Activated CD4-positive, alpha-beta T cell treated with anti-CD3 and anti-CD28 coated beads for 1 hour (primary cell): ENCODE results near the gene STARD8.
"Not testable (repeated sequence)": the region's sequence is repeated elsewhere in the genome, so short reads cannot be mapped to it uniquely, and the experiment has no call there.

Experiments used
- DNase-seq: peaks from one replicate; pipeline ENCODE4 v3.0.0-alpha.2; 2020

Gene STARD8

DNA sequence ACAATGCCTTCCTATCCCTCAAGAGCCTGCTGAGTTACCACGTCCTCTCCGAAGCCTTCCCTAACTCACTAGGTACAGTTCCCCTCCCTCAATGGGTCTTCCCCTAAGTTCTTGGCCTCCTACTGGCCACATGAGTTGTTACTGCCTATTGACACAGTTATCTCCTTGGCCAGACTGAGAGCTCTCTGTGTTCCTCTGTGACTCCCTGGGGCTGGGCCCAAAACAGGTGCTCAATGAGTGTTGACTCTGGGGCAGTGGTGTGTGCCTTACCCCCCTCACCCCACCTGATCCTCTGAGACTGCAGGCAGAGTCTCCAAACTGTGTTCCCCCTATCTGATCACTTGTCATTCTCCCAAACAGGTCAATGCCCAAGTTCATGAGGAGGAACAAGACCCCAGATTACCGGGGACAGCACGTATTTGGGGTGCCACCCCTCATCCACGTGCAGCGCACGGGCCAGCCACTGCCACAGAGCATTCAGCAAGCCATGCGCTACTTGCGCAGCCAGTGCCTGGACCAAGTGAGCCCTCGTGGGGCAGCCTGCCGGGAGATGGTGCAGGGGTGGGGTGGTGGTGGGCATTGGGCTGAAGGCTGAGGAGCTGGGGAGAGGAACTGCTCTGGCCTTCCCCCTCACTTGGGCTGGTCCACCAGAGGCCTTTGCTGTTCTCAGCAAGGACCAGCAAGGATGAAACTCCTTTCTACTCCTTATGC is 72.6 kb downstream of the STARD8 start:
- no peak for DNase-seq

DNA sequence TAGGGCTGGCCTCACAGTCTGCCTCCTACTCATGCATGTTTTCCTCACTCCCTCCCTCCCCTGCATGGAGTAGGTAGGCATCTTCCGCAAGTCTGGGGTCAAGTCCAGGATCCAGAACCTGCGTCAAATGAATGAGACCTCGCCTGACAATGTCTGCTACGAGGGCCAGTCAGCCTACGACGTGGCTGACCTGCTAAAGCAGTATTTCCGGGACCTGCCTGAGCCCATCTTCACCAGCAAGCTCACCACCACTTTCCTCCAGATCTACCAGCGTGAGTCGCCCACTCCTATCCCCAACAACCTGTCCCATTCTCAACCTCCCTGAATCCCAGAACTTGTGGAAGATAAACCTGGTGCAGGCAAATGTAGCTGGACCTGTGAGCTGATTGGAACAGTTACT is 73.4 kb downstream of the STARD8 start:
- no peak for DNase-seq

DNA sequence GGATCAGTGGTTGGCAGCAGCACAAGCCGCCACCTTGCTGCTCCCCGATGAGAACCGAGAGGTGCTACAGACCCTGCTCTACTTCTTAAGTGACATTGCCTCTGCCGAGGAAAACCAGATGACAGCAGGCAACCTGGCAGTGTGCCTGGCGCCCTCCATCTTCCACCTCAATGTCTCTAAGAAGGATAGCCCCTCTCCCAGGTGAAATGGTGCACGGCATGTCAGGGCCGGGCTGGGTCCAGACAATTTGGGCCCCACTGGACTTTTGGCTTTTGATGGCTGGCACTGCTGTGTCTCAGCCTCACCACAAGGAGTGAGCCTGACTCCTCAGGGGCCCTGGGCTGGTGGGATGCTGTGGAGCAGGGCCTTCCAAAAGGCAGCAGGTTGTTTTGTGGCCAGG is 74.1 kb downstream of the STARD8 start:
- DNase-seq = no peak

DNA sequence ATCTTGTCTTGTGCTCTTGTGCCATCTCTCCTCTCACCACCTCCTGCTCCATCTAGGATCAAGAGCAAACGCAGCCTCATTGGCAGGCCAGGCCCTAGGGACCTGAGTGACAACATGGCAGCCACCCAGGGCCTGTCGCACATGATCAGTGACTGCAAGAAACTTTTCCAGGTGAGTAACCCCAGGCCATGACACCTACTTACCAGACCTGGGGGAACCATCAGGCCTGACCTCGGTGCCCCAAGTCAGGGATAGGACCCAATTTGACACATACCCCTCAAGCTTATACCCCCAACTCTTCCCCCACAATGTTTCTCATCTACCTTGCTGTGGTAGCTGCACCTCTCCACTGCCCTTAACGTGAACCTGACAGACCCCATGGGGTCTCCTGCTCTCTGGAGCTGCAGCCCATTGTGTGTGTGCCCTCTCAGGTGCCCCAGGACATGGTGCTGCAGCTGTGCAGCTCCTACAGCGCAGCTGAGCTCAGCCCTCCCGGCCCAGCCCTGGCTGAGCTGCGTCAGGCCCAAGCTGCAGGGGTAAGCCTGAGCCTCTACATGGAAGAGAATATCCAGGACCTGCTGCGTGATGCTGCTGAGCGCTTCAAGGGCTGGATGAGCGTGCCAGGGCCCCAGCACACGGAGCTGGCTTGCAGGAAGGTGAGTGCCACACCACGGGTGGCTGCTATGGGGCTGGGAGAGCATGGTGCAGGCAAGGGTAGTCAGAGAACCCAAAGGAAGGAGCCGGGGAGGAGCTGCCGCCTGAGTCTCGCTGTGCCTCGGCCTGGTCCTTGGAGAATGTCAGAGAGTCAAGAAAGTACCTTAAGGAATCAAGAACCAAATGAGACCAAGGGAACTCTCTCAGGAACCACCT is 74.8 kb downstream of the STARD8 start:
- no peak for DNase-seq

DNA sequence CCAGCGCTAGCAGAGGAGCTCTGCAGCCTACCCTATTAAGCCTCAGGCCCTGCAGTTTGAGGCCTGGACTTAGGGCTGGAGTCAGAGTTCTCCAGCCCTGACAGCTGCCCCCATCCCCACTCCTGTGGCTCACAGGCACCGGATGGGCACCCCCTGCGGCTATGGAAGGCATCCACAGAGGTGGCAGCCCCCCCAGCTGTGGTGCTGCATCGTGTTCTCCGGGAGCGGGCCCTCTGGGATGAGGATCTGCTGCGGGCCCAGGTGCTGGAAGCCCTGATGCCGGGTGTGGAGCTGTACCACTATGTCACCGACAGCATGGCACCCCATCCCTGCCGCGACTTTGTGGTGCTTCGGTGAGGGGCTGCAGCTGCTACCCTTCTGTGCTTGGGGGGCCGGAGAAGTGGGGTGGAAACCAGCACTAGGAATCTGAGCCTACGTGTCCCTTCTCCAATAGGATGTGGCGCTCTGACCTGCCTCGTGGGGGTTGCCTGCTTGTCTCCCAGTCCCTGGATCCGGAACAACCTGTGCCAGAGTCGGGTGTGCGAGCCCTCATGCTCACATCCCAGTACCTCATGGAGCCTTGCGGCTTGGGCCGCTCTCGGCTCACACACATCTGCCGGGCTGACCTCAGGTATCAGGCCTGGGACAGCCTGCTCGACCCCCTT is 76.2 kb downstream of the STARD8 start:
- no peak for DNase-seq

DNA sequence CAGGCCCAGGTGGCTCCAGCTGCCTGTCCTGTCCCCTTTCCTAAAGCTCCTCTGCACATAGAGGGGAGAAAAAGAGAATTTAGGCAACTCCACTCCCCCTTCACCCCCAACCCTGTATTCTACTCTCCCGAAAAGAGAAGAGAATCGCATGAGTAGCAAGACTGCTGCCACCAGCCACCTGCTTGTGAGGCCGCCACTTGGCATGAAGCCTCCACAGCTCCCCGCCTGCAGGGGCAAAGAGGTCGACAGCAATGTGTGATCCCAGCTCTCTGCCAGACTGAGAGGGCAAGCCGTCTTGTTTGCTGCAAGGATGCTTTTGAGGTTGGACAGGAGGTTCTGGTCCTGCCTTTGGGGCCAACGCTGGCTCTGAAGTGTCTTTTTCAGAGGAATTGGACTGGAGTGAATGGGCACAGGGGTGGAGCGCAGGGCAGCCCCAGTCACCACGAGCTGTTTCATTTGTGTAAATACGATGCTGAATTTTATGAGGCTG is 77.1 kb downstream of the STARD8 start:
- no peak for DNase-seq

DNA sequence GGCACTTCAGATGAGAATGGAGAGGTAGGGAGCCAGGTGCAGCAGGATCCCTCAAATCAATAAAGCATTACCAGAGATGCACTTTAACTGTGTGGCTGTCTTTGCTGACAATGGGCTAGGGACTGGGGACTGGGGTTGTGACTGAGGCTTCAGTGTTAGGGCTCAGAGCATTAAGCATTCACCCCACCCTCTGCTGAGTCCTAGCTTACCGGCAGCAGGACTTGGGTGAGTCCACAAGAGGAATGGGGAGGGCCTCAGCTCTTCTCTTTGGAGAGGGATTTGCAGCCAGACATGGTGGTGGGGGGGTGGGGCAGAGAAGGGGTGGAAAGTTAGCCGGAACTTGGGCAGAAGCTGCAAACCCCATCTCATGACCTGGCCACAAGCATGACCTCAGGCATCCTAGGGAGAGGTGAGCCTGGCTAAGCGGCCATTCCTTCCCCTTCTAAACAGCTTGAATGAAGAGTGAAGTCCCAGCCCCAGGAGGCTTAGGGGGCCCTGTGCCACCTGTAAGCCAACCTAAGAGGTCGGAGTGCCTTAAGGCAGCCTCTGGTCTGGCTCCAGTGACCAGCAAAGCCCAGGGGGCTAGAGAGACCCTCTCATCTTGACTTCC is 78.4 kb downstream of the STARD8 start:
- DNase-seq = no peak

DNA sequence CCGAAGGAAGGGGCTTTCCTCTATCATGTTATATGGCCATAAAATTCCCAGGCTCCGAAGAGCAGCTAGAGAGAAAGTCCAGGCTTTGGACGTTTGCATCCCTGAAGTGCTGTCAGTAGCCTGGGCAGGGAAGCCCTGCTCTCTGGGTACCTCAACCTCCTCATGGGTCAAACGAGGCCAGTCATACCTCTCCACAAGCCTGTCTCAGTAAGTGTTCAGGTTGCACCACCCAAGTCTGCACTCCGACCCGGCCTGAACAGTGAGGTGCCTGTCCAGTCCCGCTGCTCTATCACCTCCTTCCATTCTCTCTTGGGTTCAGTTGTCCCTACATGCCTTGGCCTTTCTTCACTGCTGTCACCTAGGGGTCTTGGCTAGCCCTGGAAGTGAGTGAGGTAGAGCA is 78.9 kb downstream of the STARD8 start:
- no peak for DNase-seq

DNA sequence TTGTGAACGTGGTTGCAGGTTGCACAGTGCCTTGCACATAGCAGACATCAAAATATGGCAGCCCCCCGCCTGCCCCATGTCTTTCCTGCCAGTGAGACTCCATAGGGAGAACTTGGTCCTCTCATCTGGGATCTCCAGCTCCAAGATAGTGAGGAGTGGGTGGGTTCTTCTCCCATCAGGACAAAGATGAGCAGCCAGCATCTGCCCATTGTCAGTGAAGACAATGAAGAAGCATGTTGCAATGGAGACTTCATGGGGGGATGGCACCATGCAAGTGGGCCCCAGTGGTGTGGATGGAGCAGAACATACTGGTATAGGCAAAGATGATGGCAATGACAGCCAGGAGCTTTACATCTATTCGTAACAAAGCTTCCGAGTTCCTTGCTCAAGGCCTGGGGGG is 80.2 kb downstream of the STARD8 start:
- DNase-seq = no peak

DNA sequence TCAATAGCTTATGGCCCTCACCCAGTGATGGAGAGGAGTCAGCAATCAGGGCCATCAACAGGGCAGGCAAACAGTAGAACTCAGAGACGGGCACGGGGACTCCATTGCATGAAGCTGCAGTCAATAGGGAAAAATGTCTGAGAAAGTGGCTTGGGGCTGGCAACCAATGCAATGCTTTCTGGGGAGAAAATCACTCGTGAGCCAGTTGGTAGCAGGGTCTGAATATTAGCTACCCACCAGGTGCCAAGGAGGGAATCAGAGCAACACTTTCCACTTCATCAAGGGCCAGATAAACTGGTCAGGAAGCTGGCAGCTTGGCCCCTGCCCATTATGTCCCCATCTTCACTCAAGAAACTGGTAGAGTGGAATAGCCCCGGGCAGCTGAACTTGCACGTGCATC is 80.7 kb downstream of the STARD8 start:
- DNase-seq = no peak

DNA sequence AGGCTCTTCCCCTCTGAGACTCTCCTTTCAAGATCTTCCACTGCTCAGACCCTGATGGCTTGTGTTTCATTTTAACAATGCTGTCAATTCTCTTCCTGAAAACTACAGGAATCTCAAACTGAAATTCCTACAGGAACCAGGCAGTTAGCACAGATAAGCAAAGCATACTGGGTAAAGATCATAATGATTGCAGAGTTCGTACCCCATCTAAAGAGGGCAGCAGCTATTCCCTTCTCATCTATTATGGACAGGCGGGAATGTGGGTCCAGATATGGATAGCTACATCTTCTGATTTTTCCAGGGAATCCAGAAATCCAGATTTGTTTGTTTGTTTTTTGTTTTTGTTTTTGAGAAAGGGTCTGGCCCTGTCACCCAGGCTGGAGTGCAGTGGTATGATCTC is 83.8 kb downstream of the STARD8 start:
- DNase-seq = no peak

DNA sequence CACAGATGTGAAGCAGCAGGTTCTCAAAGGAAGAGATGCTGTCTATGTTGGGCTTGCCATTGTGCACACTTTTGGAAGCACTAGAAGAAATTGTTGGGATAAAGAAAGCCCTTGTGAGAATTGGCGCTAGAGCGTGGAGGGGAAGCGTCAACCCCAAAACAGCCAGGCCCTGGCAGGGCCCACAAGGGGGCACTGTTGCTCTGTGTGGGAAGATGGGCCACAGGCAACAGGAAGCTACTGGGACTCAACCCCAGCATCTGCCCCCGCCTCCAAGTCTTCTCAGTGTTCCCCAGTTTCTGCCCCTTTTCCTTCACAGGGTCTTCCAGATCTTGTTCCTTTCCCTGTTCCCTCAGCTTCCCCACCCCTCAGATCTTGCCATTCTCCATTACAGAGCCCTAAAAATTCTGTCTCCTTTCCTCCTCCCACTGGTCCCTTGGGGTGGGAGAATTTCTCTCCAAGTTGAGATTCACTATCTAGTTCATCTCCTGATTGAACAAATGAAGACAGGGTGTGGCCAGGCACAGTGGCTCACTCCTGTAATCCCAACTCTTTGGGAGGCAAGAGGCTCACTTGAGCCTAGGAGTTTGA is 85.5 kb downstream of the STARD8 start:
- DNase-seq = peak; percentile 28

DNA sequence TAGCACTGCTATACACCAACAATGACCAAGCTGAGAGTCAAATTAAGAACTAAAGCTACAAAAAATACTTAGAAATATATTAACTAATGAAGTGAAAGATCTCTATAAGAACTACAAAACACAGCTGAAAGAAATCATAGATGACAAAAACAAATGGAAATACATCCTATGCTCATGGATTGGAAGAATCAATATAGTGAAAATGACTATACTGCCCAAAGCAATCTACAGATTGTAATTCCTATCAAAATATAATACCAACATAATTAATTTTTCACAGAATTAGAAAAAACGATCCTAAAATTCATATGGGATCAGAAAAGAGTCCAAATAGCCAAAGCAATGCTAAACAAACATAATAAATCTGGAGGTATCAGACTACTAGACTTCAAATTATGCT is 87.8 kb downstream of the STARD8 start:
- DNase-seq = no peak

DNA sequence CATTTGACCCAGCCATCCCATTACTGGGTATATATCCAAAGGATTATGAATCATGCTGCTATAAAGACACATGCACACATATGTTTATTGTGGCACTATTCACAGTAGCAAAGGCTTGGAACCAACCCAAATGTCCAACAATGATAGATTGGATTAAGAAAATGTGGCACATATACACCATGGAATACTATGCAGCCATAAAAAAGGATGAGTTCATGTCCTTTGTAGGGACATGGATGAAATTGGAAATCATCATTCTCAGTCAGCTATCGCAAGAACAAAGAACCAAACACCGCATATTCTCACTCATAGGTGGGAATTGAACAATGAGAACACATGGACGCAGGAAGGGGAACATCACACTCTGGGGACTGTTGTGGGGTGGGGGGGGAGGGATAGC is 94.4 kb downstream of the STARD8 start:
- DNase-seq = not testable (repeated sequence)

DNA sequence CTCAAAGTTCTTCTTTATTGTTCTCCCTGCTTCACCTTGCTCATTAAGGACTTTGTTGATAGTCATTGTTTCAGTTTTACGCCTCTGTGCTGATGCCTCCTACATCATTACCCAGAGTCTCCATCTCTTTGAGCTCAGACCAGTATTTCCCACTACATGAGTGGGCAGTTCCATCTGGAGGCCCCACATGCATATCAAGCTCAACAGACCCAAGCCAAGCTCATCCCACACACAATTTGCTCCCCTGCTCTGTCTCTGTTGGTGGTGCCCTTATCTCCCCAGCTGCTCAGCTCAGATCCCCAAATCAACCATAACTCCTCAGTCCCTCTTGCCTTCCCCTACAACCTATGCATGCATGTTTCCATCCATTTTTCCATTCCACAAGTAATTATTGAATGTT is 96.3 kb downstream of the STARD8 start:
- DNase-seq = no peak

DNA sequence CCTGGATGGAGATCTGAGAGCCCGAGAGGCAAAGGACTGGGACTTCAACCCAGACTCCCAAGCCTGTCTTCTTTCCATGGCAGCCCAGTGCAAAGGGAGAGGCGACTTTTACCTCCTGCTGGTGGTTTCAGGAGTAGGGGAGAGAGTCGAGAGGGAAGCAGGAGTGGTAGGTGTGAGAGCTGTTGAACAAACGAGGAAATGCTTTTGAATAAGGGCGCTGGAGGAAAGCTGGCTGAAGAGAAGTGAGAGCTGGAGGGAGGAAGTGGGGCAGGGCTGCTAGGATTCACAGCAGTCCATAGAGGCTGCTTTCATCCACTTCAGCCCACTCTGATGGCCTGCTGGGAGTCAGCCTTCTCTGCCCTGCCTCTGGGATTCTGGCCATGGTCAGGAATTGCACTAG is 99.5 kb downstream of the STARD8 start:
- DNase-seq = no peak

DNA sequence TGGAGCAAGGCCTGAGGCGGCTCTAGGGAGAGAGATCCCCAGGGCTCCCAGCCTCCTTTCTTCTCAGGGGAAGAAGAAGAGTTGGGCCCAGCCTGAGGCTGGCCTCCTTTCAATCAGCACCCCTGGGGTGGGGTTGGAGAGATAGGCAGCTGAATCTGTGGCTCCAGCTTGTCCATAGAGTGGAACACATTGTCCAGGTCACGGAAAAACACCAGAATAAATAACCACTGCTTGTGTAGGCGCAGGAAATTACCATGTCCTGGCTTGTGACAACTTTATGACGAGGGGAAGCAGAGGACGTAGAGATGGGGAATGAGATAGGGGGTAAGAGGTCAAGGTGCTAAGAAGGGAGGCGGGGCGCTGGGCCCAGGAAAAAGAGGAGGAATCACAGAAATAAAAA is 100.6 kb downstream of the STARD8 start:
- DNase-seq = no peak

DNA sequence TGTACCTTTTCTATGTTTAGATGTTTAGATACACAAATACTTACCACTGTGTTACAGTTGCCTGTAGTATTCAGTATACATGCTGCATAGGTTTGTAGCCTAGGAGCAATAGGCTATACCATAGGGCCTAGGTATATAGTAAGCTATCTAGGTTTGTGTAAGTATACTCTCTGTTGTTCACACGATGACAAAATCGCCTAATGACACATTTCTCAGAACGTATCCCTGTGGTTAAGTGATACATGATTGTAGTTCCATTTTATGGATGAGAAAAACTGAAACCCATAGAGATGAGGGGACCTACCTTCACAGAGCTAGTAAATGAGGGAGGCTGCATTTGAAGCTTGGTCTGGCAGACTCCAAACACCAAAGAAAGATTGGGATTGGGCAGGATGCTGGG is 102.0 kb downstream of the STARD8 start:
- no peak for DNase-seq

DNA sequence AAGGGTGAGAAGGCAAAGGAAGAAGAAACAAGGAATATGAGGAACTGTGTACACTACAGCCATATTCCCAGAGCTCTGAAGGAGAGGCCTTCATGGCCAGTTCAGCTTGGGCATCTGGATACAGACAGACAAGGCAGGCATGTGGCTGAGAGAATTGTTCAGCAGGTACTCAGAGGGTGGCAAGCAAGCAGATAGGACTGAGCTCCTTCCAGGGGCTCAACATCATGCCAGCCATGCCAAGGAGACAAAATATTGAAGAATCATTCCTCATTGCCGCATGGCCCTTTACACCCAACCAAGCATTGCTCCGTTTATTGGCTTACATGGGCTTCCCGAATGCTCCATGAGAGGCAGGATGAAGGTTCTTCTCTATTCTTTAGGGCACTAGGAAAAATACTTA is 102.8 kb downstream of the STARD8 start:
- no peak for DNase-seq

DNA sequence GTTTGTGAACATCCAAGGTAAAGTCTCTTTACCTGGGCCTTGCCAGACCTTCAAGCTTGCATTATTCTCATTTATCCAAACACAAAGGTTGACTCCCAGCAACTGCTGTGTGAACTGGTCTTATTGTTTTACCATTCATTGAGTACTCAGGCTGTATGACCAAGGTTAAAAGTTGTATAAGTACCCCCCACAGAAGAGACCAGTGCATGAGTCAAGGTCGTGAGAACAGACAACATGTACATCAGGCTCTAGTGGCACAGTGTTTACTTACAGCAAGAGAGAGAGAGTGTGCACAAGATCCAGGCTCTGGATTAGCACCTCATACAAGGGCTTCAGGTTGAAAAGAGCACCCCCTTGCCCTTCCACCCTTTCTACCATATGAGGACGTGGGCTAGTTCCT is 103.9 kb downstream of the STARD8 start:
- DNase-seq = no peak

DNA sequence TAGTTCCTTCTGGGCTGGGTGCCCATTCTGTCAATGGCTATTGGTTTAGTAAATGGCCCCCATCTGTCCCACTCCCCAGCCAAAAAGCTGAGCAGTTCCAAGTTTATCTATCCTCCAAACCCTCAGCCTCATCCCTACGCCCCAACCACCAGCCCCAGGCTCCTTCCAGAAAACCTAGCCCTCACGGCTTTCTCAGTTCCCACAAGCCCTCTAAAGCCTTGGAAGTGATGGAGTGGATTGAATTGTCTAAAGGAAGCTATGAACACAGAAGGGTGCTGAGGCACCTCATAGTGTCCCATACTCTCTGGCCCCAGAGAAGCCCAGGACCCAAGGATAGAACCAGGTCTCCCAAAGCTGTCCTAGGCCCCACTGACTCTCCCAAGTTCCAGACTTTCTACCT is 105.8 kb downstream of the STARD8 start:
- no peak for DNase-seq

DNA sequence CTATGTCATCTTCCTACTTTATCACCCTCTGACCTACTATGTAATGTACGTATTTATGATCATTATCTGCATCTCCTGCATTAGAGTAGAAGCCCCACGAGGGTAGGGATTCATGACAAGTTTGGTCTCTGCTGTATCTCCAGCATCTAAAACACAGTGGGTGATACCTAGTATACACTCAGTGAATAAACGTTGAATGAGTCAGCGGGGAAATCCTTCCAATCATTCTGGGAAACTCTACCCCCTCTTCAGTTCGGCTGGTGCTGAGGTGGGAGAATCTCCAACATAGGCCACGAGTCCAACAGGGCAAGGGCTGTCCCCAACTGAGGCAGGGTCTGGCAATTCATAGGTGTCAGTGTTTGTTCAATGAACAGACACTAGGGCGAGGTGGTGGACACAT is 106.9 kb downstream of the STARD8 start:
- no peak for DNase-seq

DNA sequence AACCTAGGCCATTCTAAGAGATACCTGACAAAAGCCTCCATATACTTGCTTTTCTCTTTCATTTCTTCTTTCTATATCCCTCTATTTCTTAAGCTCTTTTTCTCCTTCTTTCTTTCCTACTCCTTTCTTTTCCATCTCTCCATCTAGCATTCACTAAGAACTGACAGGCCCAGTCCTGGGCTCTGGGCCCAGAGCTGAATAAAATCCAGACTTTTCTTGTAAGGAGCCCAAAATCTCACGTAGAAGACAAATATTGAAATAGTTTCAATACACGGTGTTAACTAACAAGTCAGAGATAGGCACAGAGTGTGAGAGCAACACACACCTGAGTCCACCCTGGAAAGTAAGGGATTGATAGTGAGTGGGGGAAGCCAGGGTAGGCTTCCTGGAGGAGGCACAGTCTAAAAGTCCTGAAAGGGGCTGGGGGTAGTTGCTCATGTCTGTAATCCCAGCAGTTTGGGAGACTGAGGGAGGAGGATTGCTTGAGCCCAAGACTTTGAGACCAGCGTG is 108.2 kb downstream of the STARD8 start:
- no peak for DNase-seq
